Endothelial cell of umbilical vein (primary cell): ENCODE measurements around the gene RAB3GAP2. TPM values are rescaled to one million over a fixed set of nuclear protein-coding genes. Genes with fewer than 3 reads are reported as not detected.

ENCODE experiments used
- BruUV-seq: library from RNA; stranded (reverse); fragments of 400-500 nt; replicated peaks from 2 replicates; lab custom pipeline; 2021; lab: Mats Ljungman, UMichigan
- CTCF ChIA-PET: fragments of 300-600, 350-600 bp; sonication (Branson Sonifier 250); formaldehyde crosslinking; loops from one replicate; lab custom pipeline; 2021; ENCODE audit warnings: antibody characterized with exemption, inconsistent platforms; lab: Charles Lee
- POLR2A ChIA-PET: fragments of 300-600, 350-600 bp; sonication (Branson Sonifier 250); formaldehyde crosslinking; loops from one replicate; lab custom pipeline; 2021; ENCODE audit warnings: antibody characterized with exemption, inconsistent platforms; lab: Charles Lee
- DNase-seq: peaks from one replicate; pipeline ENCODE4 v3.0.0-alpha.2; 2011; ENCODE audit warnings: low read depth, low spot score
- FAIRE-seq: peaks from 2 replicates; lab custom pipeline; 2011; peaks lifted over from hg19 to GRCh38; lab: Jason Lieb, UNC
- H2AFZ ChIP-seq: 2 replicates; pipeline ENCODE4 v1.6.0; 2012; ENCODE audit warnings: low read depth, low read length, control low read depth, inconsistent platforms
- H3K27ac ChIP-seq: 2 replicates; pipeline ENCODE4 v1.5.1; 2011; ENCODE audit warnings: low read depth, mild to moderate bottlenecking, control low read depth, low read length, moderate library complexity; ENCODE audit not compliant: insufficient read depth
- H3K27me3 ChIP-seq, 2 experiments: 2 replicates each; pipeline versions ENCODE4 v1.6.0 to v1.6.1; 2011; ENCODE audit warnings: low read length in 2 of 2, mixed read lengths in 1 of 2; ENCODE audit not compliant: control insufficient read depth in 2 of 2, insufficient read depth in 2 of 2
- H3K36me3 ChIP-seq, 2 experiments: 2 replicates in 1 of 2; 3 replicates in 1 of 2; pipeline ENCODE4 v1.5.1; 2011; ENCODE audit warnings: low read length in 2 of 2, mild to moderate bottlenecking in 1 of 2, moderate library complexity in 1 of 2; ENCODE audit not compliant: control insufficient read depth in 2 of 2, insufficient read depth in 2 of 2; ENCODE audit errors: extremely low read depth in 1 of 2
- H3K4me1 ChIP-seq: 3 replicates; pipeline ENCODE4 v1.5.1; 2011; ENCODE audit warnings: mild to moderate bottlenecking, low read length; ENCODE audit not compliant: control insufficient read depth, insufficient read depth; ENCODE audit errors: extremely low read depth
- H3K4me2 ChIP-seq: 2 replicates; pipeline ENCODE4 v1.6.1; 2011; ENCODE audit warnings: low read length, control low read depth, mixed read lengths; ENCODE audit not compliant: insufficient read depth
- H3K4me3 ChIP-seq, 3 experiments: fragments of 200-600 bp in 1 of 3; sonication (generic), shearing (Covaris generic) in 1 of 3; replicated peaks in 1 of 3; 2 replicates each; pipeline ENCODE4 v1.5.1; 2011 to 2016; ENCODE audit warnings: control low read depth in 3 of 3, low read length in 3 of 3, mild to moderate bottlenecking in 2 of 3, inconsistent platforms in 1 of 3, low read depth in 1 of 3, moderate library complexity in 1 of 3; ENCODE audit not compliant: insufficient read depth in 1 of 3
- H3K79me2 ChIP-seq: 2 replicates; pipeline ENCODE4 v1.6.0; 2012; ENCODE audit warnings: low read length, inconsistent platforms; ENCODE audit not compliant: control insufficient read depth, insufficient read depth
- H3K9ac ChIP-seq: replicated peaks from 2 replicates; pipeline ENCODE3; 2011; ENCODE audit warnings: low read length, control low read depth; ENCODE audit not compliant: insufficient read depth; ENCODE audit errors: extremely low read depth
- H3K9me1 ChIP-seq: replicated peaks from 3 replicates; pipeline ENCODE4 v1.6.0; 2011; ENCODE audit warnings: mild to moderate bottlenecking, low read length; ENCODE audit not compliant: control insufficient read depth, insufficient read depth; ENCODE audit errors: extremely low read depth
- H3K9me3 ChIP-seq: replicated peaks from 2 replicates; pipeline ENCODE4 v1.5.1; 2012; ENCODE audit warnings: low read length, inconsistent platforms; ENCODE audit not compliant: control insufficient read depth, insufficient read depth
- H4K20me1 ChIP-seq: replicated peaks from 2 replicates; pipeline ENCODE3; 2011; ENCODE audit warnings: mild to moderate bottlenecking, low read length; ENCODE audit not compliant: control insufficient read depth, insufficient read depth; ENCODE audit errors: extremely low read depth
- CTCF ChIP-seq, 2 donors: IDR thresholded peaks; 1 replicate in 1 of 2; 2 replicates in 1 of 2; pipeline ENCODE4 v1.5.1; 2011; ENCODE audit warnings: low read length in 2 of 2, mild to moderate bottlenecking in 2 of 2, moderate library complexity in 2 of 2, control low read depth in 1 of 2, inconsistent platforms in 1 of 2, low read depth in 1 of 2; ENCODE audit not compliant: insufficient read depth in 1 of 2; ENCODE audit errors: extremely low read depth in 1 of 2
- EZH2 ChIP-seq: IDR thresholded peaks from 2 replicates; pipeline ENCODE4 v1.6.1; 2012; ENCODE audit warnings: borderline replicate concordance, low read depth, mild to moderate bottlenecking, moderate library complexity, low read length, inconsistent platforms; ENCODE audit not compliant: severe bottlenecking
- FOS ChIP-seq: IDR thresholded peaks from 2 replicates; pipeline ENCODE4 v1.6.1; 2011; ENCODE audit warnings: mild to moderate bottlenecking, low read length, moderate library complexity, borderline replicate concordance; ENCODE audit not compliant: insufficient read depth
- GATA2 ChIP-seq: IDR thresholded peaks from 2 replicates; pipeline ENCODE4 v1.7.0; 2011; ENCODE audit warnings: low read depth, mild to moderate bottlenecking, moderate library complexity, mixed read lengths, low read length; ENCODE audit not compliant: insufficient read length, insufficient read depth
- JUN ChIP-seq: IDR thresholded peaks from 2 replicates; pipeline ENCODE4 v1.6.1; 2011; ENCODE audit warnings: borderline replicate concordance, low read depth; ENCODE audit not compliant: insufficient read length, insufficient read depth
- MAX ChIP-seq: IDR thresholded peaks from 2 replicates; pipeline ENCODE4 v1.6.1; 2011; ENCODE audit not compliant: insufficient read depth, insufficient read length
- MYC ChIP-seq: IDR thresholded peaks from one replicate; pipeline ENCODE4 v1.6.1; 2011; ENCODE audit warnings: mild to moderate bottlenecking, low read depth, low read length
- POLR2A ChIP-seq: IDR thresholded peaks from 2 replicates; pipeline ENCODE4 v1.6.1; 2012; ENCODE audit warnings: low read depth, mild to moderate bottlenecking, control low read depth, low read length
- POLR2AphosphoS5 ChIP-seq: IDR thresholded peaks from 2 replicates; pipeline ENCODE4 v1.6.1; 2012; ENCODE audit warnings: low read depth, mild to moderate bottlenecking, control low read depth, low read length, moderate library complexity; ENCODE audit not compliant: insufficient read depth
- dilution Hi-C: fragments of 300-500 bp; cut with MboI; formaldehyde crosslinking; loops from one replicate; pipeline ENCODE4 v1.15.0; 2019; ENCODE audit warnings: low sequenced_read_pairs; ENCODE audit not compliant: extremely low pct_ligation_motif_present
- intact Hi-C: fragments of 100-400 bp; cut with micrococcal nuclease; formaldehyde crosslinking; loops from one replicate; pipeline ENCODE4 v1.10.0; 2022
- polyA plus RNA-seq, 4 experiments: library from polyadenylated mRNA; depleted of rRNA in 3 of 4; stranded (reverse) in 3 of 4; unstranded in 1 of 4; fragments of >200 nt; gene quantifications; 2 replicates each; pipeline versions ENCODE4 v1.2.1 to v1.2.3, GENCODE V29; 2011 to 2012; ENCODE audit warnings: missing spikeins in 1 of 4
- total RNA-seq: library from RNA; stranded (reverse); gene quantifications from 2 replicates; pipeline ENCODE4 v1.2.3, GENCODE V29; 2021

RAB3GAP2 gene
- total and polyA plus RNA-seq, 2 donors (not counting 3 experiments of a cell fraction or from before 2014, with no cell fraction given), result 11.1 to 37.4 TPM

- ChIA-PET POLR2A (no interaction called here), CTCF (interaction anchor here (1.4 kb wide), 1 partner anchor 11 kb away, joined by 4 read pairs; no protein-coding TSS in a partner anchor)
- dilution Hi-C loops, result no loop called here
- Histone ChIP-seq H3K27ac (no peak overlapping the region), H3K9ac (no peak overlapping the region), H3K79me2 (peaks cover 38% of the 10 kb centered on the region), H3K36me3 (no peaks in the 10 kb centered on the region), H4K20me1 (no peaks in the 10 kb centered on the region), H3K9me3 (no peaks in the 10 kb centered on the region), H3K9me1 (peaks cover 4% of the 10 kb centered on the region), H2AFZ (no peak overlapping the region), H3K4me2 (no peak overlapping the region), H3K4me1 (no peaks in the 10 kb centered on the region), H3K4me3 (no peak overlapping the region), H3K27me3 (no peaks in the 10 kb centered on the region)
- no TSS peak for BruUV-seq
- intact Hi-C loops, result no loop called here
- no peak for DNase-seq
- no peak for FAIRE-seq
- no peak for TF ChIP-seq POLR2A
- TF ChIP-seq EZH2, result no peak
- no peak for TF ChIP-seq MAX
- TF ChIP-seq MYC, result no peak
- TF ChIP-seq POLR2AphosphoS5, result no peak
- TF ChIP-seq GATA2, result no peak
- no peak for TF ChIP-seq JUN
- TF ChIP-seq FOS, result no peak
- no peak for TF ChIP-seq CTCF (IDR thresholded peaks at IDR 0.05; ENCODE audit: extremely low read depth in 1 of 2, insufficient read depth in 1 of 2, low read depth in 1 of 2, low read length in 2 of 2)
Observed at GRCh38 chr1:220241072-220241663, 31.1 kb downstream of the RAB3GAP2 start.
